ENCODE data around the gene TNPO3. TPM values are rescaled to one million over a fixed set of nuclear protein-coding genes. Genes with fewer than 3 reads are reported as not detected.
"Not testable (repeated sequence)": the region's sequence is repeated elsewhere in the genome, so short reads cannot be mapped to it uniquely, and the experiment has no call there.

TNPO3 gene
- polyA plus RNA-seq, 4 donors: 35.8 to 49.0 (median 43.9) TPM

- DNase-seq (ENCODE audit: low read depth in 4 of 4, low spot score in 2 of 4): no peak
Measured at GRCh38 chr7:128928159-128928813, 126.6 kb downstream of the TNPO3 start.

- DNase-seq (ENCODE audit: low read depth in 4 of 4, low spot score in 2 of 4): no peak
Measured at GRCh38 chr7:128924707-128925588, 130.0 kb downstream of the TNPO3 start.

- no peak for DNase-seq (ENCODE audit: low read depth in 4 of 4, low spot score in 2 of 4)
Measured at GRCh38 chr7:128923411-128923800, 131.5 kb downstream of the TNPO3 start.

- DNase-seq (ENCODE audit: low read depth in 4 of 4, low spot score in 2 of 4): no peak
Measured at GRCh38 chr7:128922496-128923410, 132.2 kb downstream of the TNPO3 start.

- no peak for DNase-seq (ENCODE audit: low read depth in 4 of 4, low spot score in 2 of 4)
Measured at GRCh38 chr7:128921866-128922440, 133.0 kb downstream of the TNPO3 start.

GRCh38 chr7:128920913-128921582, 133.9 kb downstream of the TNPO3 start:
- no peak for DNase-seq (ENCODE audit: low read depth in 4 of 4, low spot score in 2 of 4)

GRCh38 chr7:128919881-128920799, 134.8 kb downstream of the TNPO3 start:
- no peak for DNase-seq (ENCODE audit: low read depth in 4 of 4, low spot score in 2 of 4)

GRCh38 chr7:128919241-128919640, 135.7 kb downstream of the TNPO3 start:
- no peak for DNase-seq (ENCODE audit: low read depth in 4 of 4, low spot score in 2 of 4)

GRCh38 chr7:128918016-128918665, 136.8 kb downstream of the TNPO3 start:
- DNase-seq (ENCODE audit: low read depth in 4 of 4, low spot score in 2 of 4): no peak

- DNase-seq (ENCODE audit: low read depth in 4 of 4, low spot score in 2 of 4): no peak
Measured at GRCh38 chr7:128917122-128917521, 137.8 kb downstream of the TNPO3 start.

GRCh38 chr7:128916643-128916915, 138.3 kb downstream of the TNPO3 start:
- no peak for DNase-seq (ENCODE audit: low read depth in 4 of 4, low spot score in 2 of 4)

- no peak for DNase-seq (ENCODE audit: low read depth in 4 of 4, low spot score in 2 of 4)
Measured at GRCh38 chr7:128915841-128916642, 138.9 kb downstream of the TNPO3 start.

GRCh38 chr7:128915271-128915819, 139.6 kb downstream of the TNPO3 start:
- DNase-seq (ENCODE audit: low read depth in 4 of 4, low spot score in 2 of 4): no peak

GRCh38 chr7:128914566-128915151, 140.3 kb downstream of the TNPO3 start:
- no peak for DNase-seq (ENCODE audit: low read depth in 4 of 4, low spot score in 2 of 4)

- no peak for DNase-seq (ENCODE audit: low read depth in 4 of 4, low spot score in 2 of 4)
Measured at GRCh38 chr7:128913870-128914565, 140.9 kb downstream of the TNPO3 start.

- not testable (repeated sequence) for DNase-seq (ENCODE audit: low read depth in 4 of 4, low spot score in 2 of 4)
Measured at GRCh38 chr7:128912709-128913495, 142.0 kb downstream of the TNPO3 start.

Data from left renal cortex interstitium (tissue), 4 donors.